H1 (cell line): ENCODE results near the gene DSE.
A peak's percentile ranks its signal among the peaks of the same experiment; 100 is the strongest.

Experiments used
- CHD1 ChIP-seq: IDR thresholded peaks from 2 replicates; pipeline ENCODE4 v1.6.1; 2012; ENCODE audit warnings: low read depth, low read length, improper control_type of control experiment
- CTCF ChIP-seq, 3 experiments: IDR thresholded peaks; 1 replicate in 2 of 3; 2 replicates in 1 of 3; pipeline versions ENCODE4 v1.5.1 to v1.6.1; 2011; ENCODE audit warnings: low read length in 3 of 3, mild to moderate bottlenecking in 3 of 3, inconsistent platforms in 2 of 3, low read depth in 1 of 3, moderate library complexity in 1 of 3; ENCODE audit not compliant: insufficient read depth in 1 of 3; ENCODE audit errors: control extremely low read depth in 1 of 3
- EZH2 ChIP-seq: fragments of 200-600 bp; sonication (generic); IDR thresholded peaks from 2 replicates; pipeline ENCODE4 v1.7.1; 2012; ENCODE audit warnings: low read depth, mild to moderate bottlenecking, moderate library complexity, low read length, inconsistent platforms; ENCODE audit not compliant: severe bottlenecking
- POLR2A ChIP-seq, 2 experiments: IDR thresholded peaks; 1 replicate in 1 of 2; 2 replicates in 1 of 2; pipeline ENCODE4 v1.6.1; 2011; ENCODE audit warnings: low read depth in 2 of 2, low read length in 2 of 2, mild to moderate bottlenecking in 2 of 2; ENCODE audit errors: control extremely low read depth in 1 of 2
- POLR2AphosphoS5 ChIP-seq: IDR thresholded peaks from 2 replicates; pipeline ENCODE4 v1.6.1; 2011; ENCODE audit warnings: low read depth, low read length
- RAD21 ChIP-seq, 2 experiments: IDR thresholded peaks in 1 of 2; conservative IDR thresholded peaks in 1 of 2; 2 replicates each; pipeline ENCODE4 v1.6.1; 2011; ENCODE audit warnings: low read depth in 2 of 2, low read length in 2 of 2, improper control_type of control experiment in 1 of 2, inconsistent platforms in 1 of 2, mild to moderate bottlenecking in 1 of 2, moderate library complexity in 1 of 2
- RBBP5 ChIP-seq: IDR thresholded peaks from 2 replicates; pipeline ENCODE4 v1.7.1; 2012; ENCODE audit warnings: low read depth, mild to moderate bottlenecking, inconsistent platforms, low read length, moderate library complexity, borderline replicate concordance
- SIN3A ChIP-seq, 2 experiments: IDR thresholded peaks in 1 of 2; conservative IDR thresholded peaks in 1 of 2; 2 replicates each; pipeline ENCODE4 v1.6.1; 2011 to 2012; ENCODE audit warnings: low read length in 2 of 2, improper control_type of control experiment in 1 of 2, low read depth in 1 of 2, mild to moderate bottlenecking in 1 of 2
- SIRT6 ChIP-seq: IDR thresholded peaks from one replicate; pipeline ENCODE4 v1.7.1; 2012; ENCODE audit warnings: low read length, inconsistent platforms
- USF2 ChIP-seq: IDR thresholded peaks from 2 replicates; pipeline ENCODE4 v1.6.1; 2011; ENCODE audit warnings: low read length, improper control_type of control experiment

- TF ChIP-seq CTCF (IDR thresholded peaks at IDR 0.05; ENCODE audit: control extremely low read depth in 1 of 3, insufficient read depth in 1 of 3, low read depth in 1 of 3, low read length in 3 of 3): peak in 2 of 3 experiments; percentile 18 to 54; a peak in 2 of 4 replicates
- no peak for TF ChIP-seq POLR2AphosphoS5
- no peak for TF ChIP-seq EZH2
- no peak for TF ChIP-seq SIN3A (conservative IDR thresholded peaks at IDR 0.05 in 1 of 2, IDR thresholded peaks at IDR 0.05 in 1 of 2; ENCODE audit: low read depth in 1 of 2, low read length in 2 of 2)
- no peak for TF ChIP-seq RBBP5
- peak; percentile 27 to 39 for TF ChIP-seq RAD21 (IDR thresholded peaks at IDR 0.05 in 1 of 2, conservative IDR thresholded peaks at IDR 0.05 in 1 of 2; ENCODE audit: low read depth in 2 of 2, low read length in 2 of 2)
- no peak for TF ChIP-seq SIRT6
- no peak for TF ChIP-seq CHD1
- TF ChIP-seq POLR2A (IDR thresholded peaks at IDR 0.05; ENCODE audit: control extremely low read depth in 1 of 2, low read depth in 2 of 2, low read length in 2 of 2): no peak
- TF ChIP-seq USF2: no peak
Observed at GRCh38 chr6:116444092-116444491, 73.3 kb downstream of the DSE start.
